DOHH2 (cell line): ENCODE measurements around the gene UFSP1.
A peak's percentile ranks its signal among the peaks of the same experiment; 100 is the strongest.

Source experiments
- H3F3A ChIP-seq: fragments of 200-600 bp; sonication (generic), shearing (Covaris generic); 2 replicates; pipeline ENCODE4 v1.6.0; 2016; ENCODE audit warnings: antibody characterized with exemption, mild to moderate bottlenecking; ENCODE audit not compliant: control insufficient read depth, insufficient read depth
- H3K27ac ChIP-seq: fragments of 200-600 bp; sonication (generic); 2 replicates; pipeline ENCODE4 v1.5.1; 2014; ENCODE audit warnings: low read depth, mild to moderate bottlenecking, low read length, moderate library complexity
- H3K27me3 ChIP-seq: fragments of 200-600 bp; sonication (generic); 2 replicates; pipeline ENCODE4 v1.6.1; 2014; ENCODE audit warnings: mild to moderate bottlenecking, low read length, mixed read lengths; ENCODE audit not compliant: control insufficient read depth
- H3K36me3 ChIP-seq: fragments of 200-600 bp; sonication (generic); 2 replicates; pipeline ENCODE4 v1.6.1; 2014; ENCODE audit warnings: mild to moderate bottlenecking, low read length, moderate library complexity, mixed read lengths; ENCODE audit not compliant: control insufficient read depth
- H3K4me1 ChIP-seq: fragments of 200-600 bp; sonication (generic); 2 replicates; pipeline ENCODE4 v1.6.1; 2014; ENCODE audit warnings: mild to moderate bottlenecking, low read length, mixed read lengths; ENCODE audit not compliant: control insufficient read depth
- H3K4me2 ChIP-seq: fragments of 200-600 bp; sonication (generic); 2 replicates; pipeline ENCODE4 v1.6.0; 2014; ENCODE audit warnings: mild to moderate bottlenecking, low read length, moderate library complexity
- H3K4me3 ChIP-seq: fragments of 200-600 bp; sonication (generic); 2 replicates; pipeline ENCODE4 v1.5.1; 2014; ENCODE audit warnings: mild to moderate bottlenecking, low read length, mixed read lengths
- H3K79me2 ChIP-seq: fragments of 200-600 bp; sonication (generic); 2 replicates; pipeline ENCODE4 v1.6.1; 2014; ENCODE audit warnings: mild to moderate bottlenecking, low read length, mixed read lengths; ENCODE audit not compliant: control insufficient read depth
- H3K9me2 ChIP-seq: fragments of 200-600 bp; sonication (generic); replicated peaks from 2 replicates; pipeline ENCODE4 v1.6.1; 2014; ENCODE audit warnings: mild to moderate bottlenecking, low read length, mixed read lengths; ENCODE audit not compliant: control insufficient read depth
- H3K9me3 ChIP-seq: fragments of 200-600 bp; sonication (generic); 2 replicates; pipeline ENCODE4 v1.6.1; 2014; ENCODE audit warnings: antibody characterized with exemption, low read length, mixed read lengths; ENCODE audit not compliant: control insufficient read depth, insufficient read depth
- H4K20me1 ChIP-seq: fragments of 200-600 bp; sonication (generic); 2 replicates; pipeline ENCODE4 v1.6.0; 2014; ENCODE audit warnings: low read depth, mild to moderate bottlenecking, antibody characterized with exemption, low read length, moderate library complexity; ENCODE audit not compliant: control insufficient read depth, insufficient read depth
- EZH2phosphoT487 ChIP-seq: fragments of 200-600 bp; sonication (generic); IDR thresholded peaks from 2 replicates; pipeline ENCODE4 v1.6.1; 2017; ENCODE audit warnings: borderline replicate concordance, mild to moderate bottlenecking, antibody characterized with exemption, low read length, moderate library complexity, mixed read lengths
- TF ChIP-seq, protein P1 (sequence below): fragments of 200-600 bp; sonication (generic); IDR thresholded peaks from one replicate; pipeline ENCODE4 v1.5.1; 2014; ENCODE audit warnings: antibody characterized with exemption, mild to moderate bottlenecking, low read depth, low read length; ENCODE audit not compliant: poor library complexity, severe bottlenecking

The UFSP1 gene

DNA sequence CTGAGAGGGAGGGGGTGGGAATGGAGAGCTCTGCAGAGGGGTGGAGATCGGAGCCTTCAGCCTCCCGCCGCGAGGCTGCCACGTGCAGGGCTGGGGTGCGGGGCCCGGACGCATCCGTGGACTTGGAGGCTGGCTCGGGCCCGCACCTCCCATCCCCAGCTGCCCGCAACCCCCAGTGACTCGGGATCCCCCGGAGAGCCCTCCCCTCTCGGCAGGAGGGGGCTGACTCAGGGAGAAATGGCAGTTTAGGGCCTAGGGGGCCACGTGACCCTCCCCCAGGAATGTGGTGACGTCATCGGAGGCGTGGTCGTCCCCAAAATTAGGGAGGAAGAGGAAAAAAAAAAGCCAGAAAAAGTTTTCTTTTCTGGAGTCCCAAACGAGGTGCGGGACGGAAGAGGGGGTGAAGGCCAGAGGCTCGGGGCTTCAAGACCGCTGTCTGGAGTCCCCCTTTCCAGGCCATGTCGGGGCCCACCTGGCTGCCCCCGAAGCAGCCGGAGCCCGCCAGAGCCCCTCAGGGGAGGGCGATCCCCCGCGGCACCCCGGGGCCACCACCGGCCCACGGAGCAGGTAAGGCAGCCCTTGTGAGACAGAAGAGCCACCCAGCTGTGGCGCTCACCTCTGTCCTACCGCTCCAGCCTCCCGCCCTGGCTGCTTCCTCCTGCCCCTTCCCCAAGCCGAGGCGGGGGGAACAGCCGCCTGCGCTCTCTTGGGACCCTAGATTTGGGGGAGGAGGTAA lies 22.3 kb downstream of the UFSP1 start, which contains the start of gene TRIP6:
Gene TRIP6, plus strand, starts transcription at position 348 of the 736 bp plus-strand sequence. Its CDS starts 111 bp downstream, at position 459.
- H3F3A ChIP-seq, result peaks cover 6% of the 10 kb centered on the region
- H3K4me3 ChIP-seq, result peak within 1 kb of the TSS; percentile 80
- TF ChIP-seq, protein P1, sequence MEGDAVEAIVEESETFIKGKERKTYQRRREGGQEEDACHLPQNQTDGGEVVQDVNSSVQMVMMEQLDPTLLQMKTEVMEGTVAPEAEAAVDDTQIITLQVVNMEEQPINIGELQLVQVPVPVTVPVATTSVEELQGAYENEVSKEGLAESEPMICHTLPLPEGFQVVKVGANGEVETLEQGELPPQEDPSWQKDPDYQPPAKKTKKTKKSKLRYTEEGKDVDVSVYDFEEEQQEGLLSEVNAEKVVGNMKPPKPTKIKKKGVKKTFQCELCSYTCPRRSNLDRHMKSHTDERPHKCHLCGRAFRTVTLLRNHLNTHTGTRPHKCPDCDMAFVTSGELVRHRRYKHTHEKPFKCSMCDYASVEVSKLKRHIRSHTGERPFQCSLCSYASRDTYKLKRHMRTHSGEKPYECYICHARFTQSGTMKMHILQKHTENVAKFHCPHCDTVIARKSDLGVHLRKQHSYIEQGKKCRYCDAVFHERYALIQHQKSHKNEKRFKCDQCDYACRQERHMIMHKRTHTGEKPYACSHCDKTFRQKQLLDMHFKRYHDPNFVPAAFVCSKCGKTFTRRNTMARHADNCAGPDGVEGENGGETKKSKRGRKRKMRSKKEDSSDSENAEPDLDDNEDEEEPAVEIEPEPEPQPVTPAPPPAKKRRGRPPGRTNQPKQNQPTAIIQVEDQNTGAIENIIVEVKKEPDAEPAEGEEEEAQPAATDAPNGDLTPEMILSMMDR, result no peak
- no peak for TF ChIP-seq EZH2phosphoT487
- no peaks in the 10 kb centered on the region for H3K9me3 ChIP-seq
- peaks cover 32% of the 10 kb centered on the region for H3K4me1 ChIP-seq
- no peaks in the 10 kb centered on the region for H3K9me2 ChIP-seq
- H3K36me3 ChIP-seq, result peaks cover 42% of the 10 kb centered on the region
- peaks cover 42% of the 10 kb centered on the region for H3K79me2 ChIP-seq
- H3K27me3 ChIP-seq, result no peaks in the 10 kb centered on the region
- peak within 1 kb of the TSS; percentile 86 for H3K4me2 ChIP-seq
- H3K27ac ChIP-seq, result peak within 1 kb of the TSS; percentile 70
- no peaks in the 10 kb centered on the region for H4K20me1 ChIP-seq

DNA sequence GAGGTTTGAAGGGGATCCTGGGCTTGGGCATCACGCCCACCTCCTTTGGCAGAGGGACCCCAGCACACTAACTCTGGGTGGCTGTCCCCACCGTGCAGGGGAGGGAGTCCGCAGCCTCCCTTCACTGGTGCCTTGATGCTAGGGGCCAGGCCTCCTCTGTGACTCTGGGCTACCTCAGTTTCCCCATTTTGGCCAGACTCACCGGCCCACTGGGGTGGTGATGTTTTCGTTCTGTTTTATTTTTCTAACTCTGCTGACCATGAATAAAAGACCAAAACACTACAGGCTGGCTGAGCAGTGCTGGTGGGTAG lies 22.8 kb downstream of the UFSP1 start:
- Histone ChIP-seq H3K9me2 (no peaks in the 10 kb centered on the region), H3K4me1 (peaks cover 32% of the 10 kb centered on the region), H3K79me2 (peaks cover 42% of the 10 kb centered on the region), H3K4me3 (peak overlapping the region; percentile 80), H3K36me3 (peaks cover 39% of the 10 kb centered on the region), H3K27ac (peak overlapping the region; percentile 70), H3K9me3 (no peaks in the 10 kb centered on the region), H4K20me1 (no peaks in the 10 kb centered on the region), H3F3A (peaks cover 6% of the 10 kb centered on the region; the same call in 1 of the 2 replicates), H3K27me3 (no peaks in the 10 kb centered on the region), H3K4me2 (peak overlapping the region; percentile 86)
- TF ChIP-seq, protein P1, result no peak
- no peak for TF ChIP-seq EZH2phosphoT487

DNA sequence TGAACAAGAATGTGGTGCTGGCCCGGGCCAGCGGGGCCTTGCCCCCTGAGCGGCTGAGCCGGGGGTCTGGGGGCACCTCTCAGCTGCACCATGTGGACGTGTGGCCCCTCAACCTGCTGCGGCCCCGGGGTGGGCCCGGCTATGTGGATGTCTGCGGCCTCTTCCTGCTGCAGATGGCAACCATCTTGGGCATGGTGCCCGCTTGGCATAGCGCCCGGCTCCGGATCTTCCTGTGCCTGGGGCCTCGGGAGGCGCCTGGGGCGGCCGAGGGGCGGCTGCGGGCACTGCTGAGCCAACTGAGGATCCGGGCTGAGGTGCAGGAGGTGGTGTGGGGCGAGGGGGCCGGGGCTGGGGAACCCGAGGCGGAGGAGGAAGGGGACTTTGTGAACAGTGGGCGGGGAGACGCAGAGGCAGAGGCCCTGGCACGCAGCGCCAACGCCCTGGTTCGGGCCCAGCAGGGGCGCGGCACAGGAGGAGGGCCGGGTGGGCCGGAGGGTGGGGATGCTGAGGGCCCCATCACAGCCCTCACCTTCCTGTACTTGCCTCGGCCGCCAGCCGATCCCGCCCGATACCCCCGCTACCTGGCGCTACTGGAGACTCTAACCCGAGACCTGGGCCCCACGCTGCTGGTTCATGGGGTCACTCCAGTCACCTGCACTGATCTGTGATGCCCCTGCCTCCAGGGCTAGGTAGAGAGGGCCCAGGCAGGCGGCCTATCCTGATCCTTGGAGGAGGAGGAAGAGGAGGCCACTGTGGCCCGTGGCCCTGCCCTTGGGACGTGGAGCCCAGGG lies 23.4 kb downstream of the UFSP1 start:
- peak overlapping the region; percentile 80 for H3K4me3 ChIP-seq
- H3K79me2 ChIP-seq, result peaks cover 40% of the 10 kb centered on the region
- TF ChIP-seq, protein P1, result peak; percentile 15
- no peak for TF ChIP-seq EZH2phosphoT487
- no peaks in the 10 kb centered on the region for H3K9me2 ChIP-seq
- peaks cover 4% of the 10 kb centered on the region; the same call in 1 of the 2 replicates for H3F3A ChIP-seq
- H3K4me1 ChIP-seq, result peaks cover 36% of the 10 kb centered on the region
- peak overlapping the region; percentile 70 for H3K27ac ChIP-seq
- H4K20me1 ChIP-seq, result no peaks in the 10 kb centered on the region
- peak overlapping the region; percentile 86 for H3K4me2 ChIP-seq
- peaks cover 33% of the 10 kb centered on the region for H3K36me3 ChIP-seq
- H3K27me3 ChIP-seq, result no peaks in the 10 kb centered on the region
- H3K9me3 ChIP-seq, result no peaks in the 10 kb centered on the region
